ENCODE data around the gene RTBDN.

RTBDN gene

DNA sequence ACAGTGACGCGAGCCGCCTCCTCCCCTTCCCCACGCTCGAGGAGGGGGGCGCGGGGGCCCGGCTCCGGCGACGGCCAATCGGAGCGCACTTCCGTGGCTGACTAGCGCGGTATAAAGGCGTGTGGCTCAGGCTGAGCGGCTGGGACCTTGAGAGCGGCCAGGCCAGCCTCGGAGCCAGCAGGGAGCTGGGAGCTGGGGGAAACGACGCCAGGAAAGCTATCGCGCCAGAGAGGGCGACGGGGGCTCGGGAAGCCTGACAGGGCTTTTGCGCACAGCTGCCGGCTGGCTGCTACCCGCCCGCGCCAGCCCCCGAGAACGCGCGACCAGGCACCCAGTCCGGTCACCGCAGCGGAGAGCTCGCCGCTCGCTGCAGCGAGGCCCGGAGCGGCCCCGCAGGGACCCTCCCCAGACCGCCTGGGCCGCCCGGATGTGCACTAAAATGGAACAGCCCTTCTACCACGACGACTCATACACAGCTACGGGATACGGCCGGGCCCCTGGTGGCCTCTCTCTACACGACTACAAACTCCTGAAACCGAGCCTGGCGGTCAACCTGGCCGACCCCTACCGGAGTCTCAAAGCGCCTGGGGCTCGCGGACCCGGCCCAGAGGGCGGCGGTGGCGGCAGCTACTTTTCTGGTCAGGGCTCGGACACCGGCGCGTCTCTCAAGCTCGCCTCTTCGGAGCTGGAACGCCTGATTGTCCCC lies 42.9 kb downstream of the RTBDN start, which contains the start of gene JUNB:
Gene JUNB (plus strand): TSS at position 142 of the 706 bp plus-strand sequence. CDS start 286 bp downstream, at position 428.
- DNase-seq = peak; percentile 98

DNA sequence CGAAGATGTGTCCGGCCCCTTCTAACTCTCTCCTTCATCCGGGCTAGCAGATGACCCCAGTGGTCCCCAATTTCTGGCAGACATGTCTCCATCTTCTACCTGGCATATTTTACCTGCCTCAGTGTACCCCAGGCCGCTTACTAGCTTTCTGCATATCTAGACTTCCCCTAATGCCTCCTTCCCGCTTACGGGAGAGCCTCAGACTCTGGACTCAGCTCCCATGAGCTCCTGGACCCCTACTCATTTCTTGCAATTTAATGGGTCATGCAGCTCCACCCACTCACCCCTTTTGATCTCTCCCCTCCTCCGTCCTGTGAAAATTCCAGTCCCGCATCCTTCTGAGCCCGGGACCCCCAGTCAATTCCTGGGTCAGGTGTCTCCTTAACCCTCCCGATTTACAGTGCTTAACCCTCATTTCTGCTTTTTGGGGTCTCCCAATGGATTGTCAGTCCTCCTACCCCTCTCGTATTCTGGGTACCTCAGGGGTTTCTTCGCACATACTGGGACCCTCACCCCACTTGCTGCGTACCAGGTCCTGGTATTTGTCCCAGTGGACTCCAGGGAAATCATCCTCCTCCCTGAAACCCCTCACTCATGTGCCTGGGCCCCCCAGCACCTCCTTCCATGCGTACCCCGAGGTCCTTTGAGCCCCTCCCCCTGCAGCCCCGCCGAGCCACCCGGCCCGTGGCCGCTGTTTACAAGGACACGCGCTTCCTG lies 43.6 kb downstream of the RTBDN start:
- DNase-seq = peak; percentile 30

DNA sequence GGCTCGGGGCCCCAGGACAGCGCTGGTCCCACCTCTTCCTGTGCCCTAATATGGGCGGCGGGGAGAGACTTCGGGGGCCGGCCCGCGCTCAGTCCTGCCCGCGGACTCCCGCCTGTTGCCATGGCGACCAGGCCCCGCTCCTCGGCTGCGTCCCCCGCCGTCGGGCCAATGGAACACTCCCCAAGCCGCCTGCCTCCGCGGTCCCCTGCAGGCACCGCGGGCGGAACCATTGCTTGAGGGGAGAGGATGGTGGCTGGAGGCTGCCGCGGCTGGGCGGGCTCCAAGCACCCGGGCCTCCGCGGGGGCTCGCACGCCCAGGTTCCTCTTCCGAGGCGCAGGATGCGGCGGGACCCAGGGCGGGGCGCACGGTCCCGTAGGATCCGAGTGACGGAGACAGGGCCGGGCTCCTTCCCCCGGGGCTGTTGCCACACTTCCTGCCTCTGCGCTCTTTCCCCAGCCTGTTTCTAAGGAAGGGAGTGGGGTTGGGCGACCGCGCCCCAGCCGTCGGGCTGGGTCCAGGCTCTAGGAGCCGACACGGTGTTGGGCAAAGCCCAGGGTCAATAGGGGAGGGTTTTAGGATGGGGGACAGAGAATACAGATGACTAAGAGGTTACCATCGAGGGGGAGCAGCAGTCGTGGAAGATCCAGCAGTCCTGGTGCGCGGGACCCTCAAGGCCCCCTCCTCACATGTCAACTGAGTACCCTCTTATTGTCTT lies 44.3 kb downstream of the RTBDN start:
- DNase-seq = peak; percentile 99

DNA sequence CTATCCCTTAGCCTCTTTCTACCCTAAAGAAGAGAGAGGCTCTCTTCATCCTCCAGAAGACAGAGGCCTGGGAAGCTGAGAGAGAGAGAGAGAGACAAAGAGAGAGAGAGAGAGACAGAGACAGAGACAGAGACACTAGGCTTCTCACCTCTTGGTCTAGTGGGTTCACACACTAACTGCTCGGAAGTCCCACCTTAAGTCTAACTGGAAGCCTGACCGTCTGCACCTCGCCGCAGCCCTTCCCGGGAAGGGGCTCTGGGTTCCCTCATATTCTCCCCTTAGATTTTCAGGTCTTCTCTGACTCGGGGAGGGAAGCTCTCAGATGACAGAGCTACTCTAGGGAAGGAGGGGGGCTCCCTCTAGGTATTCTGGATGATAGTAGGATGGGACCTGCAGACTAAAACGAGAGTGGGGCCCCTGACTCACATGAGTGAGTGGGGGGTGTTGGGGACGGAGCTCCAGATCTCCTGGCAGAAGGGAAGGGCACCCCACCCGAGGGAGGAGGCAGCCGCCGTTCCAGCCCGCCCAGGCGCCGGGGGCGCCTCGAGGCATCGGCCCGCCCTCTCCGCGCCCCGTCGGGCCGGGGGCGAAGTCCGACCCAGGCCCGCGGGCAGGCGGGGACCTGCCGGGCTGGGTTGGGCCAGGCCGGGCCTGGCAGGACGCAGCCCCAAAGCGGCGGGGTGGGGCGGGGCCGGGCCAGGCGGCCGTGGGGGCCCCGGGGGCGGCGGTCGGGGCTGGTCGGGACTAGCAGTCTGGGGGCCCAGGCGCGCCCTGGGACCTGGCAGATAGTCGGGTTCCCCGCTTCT lies 45.1 kb downstream of the RTBDN start:
- peak; percentile 56 for DNase-seq

DNA sequence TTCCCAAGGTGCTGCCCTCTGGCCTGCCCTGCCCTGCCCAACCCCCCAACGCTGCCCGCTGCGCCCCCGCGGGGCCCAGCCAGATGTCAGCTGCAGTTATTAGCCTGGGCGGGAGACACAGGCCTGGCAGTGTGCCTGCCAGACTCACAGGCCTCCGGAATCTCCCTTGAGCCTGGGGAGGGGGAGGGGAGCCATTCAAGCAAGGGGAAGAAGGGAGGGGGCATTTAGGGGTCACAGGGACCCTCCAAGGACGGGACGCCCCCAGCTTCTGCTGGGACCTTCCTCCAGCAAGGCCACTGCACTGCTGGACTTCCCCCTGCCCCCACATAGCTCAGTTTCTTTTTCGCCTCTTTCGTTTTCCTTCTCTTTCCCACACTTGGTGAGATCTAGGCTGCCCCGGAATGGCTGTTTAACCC lies 45.7 kb downstream of the RTBDN start:
- DNase-seq = peak; percentile 95

DNA sequence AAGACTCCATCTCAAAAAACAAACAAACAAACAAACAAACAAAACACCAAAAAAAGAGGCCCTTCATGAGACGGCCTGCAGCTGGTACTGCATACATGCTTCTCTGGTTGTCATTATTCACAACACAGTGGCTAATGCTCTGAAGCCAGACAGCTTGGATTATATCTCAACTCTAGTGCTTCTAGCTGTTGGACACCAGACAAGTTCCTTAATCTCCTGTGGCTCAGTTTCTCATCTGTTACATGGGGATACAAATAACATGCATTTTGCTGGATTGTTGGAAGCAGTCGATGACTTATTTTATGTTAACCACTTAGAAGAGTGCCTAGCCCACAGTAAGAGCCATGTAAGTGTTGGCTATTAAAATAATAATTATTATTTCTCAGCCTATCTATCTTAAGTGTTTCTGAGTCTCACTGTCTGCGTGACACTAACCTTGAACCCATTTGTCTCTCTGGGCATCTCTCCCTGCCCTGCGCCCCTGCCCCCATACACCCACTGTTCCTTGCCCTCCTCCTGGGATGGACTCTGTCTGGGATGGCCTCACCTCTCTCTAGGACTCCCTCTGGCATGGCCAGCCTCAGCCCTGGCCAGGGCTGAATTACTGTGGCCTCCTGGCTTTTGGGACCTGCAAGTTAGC lies 46.2 kb downstream of the RTBDN start:
- DNase-seq = peak; percentile 71

DNA sequence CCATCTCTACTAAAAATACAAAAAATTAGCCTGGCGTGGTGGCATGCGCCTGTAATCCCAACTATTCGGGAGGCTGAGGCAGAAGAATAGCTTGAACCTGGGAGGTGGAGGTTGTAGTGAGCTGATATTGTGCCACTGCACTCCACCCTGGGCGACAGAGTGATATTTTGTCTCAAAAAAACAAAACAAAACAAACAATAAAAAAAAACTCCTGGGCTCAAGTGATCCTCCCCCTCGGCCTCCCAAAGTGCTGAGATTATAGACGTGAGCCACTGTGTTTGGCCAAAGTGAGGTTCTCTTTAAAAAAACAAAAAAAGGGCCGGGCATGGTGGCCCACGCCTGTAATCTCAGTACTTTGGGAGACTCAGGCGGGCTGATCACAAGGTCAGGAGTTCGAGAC lies 46.9 kb downstream of the RTBDN start:
- DNase-seq = no peak

DNA sequence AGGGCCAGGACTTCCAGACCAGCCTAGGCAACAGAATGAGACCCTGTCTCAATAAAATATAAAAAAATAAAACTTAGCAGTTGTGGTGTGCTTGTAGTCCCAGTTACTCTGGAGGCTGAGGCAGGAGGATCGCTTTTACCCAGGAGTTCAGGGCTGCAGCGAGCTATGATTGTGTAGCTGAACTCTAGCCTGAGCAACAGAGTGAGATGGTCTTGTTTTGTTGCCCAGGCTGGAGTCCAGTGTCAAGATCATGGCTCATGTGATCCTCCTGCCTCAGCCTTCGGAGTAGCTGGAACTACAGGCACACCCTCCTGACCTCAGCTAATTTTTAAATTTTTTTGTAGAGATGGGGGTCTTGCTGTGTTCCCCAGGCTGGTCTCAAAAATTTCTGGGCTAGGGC lies 47.4 kb downstream of the RTBDN start:
- peak; percentile 20 for DNase-seq

DNA sequence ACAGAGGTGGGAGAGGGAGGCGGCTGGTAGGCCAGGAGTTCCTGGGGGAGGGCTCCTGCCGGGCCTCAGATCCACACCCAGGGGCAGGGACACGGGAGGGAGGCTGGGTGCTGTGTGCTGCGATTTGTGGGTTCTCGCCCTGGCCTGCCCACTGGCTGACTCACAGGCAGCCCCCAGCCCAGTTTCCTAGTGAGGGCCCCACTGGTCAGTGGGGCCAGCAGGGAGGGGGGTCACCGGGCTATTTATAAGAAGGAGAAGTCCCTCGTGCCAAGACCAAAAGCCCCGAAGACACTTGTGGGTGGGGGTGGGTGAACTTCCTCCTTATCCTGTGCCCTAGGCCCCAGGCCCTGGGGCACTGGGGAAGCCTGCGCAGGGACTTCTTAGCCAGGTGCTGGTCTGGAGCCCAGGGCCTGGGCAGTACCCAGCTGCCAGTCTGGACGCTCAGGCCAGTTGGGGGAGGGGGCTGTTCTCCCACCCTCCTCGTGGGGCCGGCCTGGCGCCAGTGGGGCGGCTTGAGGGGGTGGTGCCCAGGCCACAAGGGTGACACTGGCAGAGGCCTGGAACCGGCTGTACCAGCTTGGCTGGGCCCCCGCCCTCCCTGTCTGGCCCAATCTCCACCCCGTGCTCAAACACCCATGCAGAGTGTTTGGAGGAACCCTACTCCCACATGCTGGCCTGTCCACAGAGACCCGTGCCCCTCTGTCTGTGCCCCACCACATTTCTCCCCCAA lies 48.1 kb downstream of the RTBDN start:
- peak; percentile 80 for DNase-seq

DNA sequence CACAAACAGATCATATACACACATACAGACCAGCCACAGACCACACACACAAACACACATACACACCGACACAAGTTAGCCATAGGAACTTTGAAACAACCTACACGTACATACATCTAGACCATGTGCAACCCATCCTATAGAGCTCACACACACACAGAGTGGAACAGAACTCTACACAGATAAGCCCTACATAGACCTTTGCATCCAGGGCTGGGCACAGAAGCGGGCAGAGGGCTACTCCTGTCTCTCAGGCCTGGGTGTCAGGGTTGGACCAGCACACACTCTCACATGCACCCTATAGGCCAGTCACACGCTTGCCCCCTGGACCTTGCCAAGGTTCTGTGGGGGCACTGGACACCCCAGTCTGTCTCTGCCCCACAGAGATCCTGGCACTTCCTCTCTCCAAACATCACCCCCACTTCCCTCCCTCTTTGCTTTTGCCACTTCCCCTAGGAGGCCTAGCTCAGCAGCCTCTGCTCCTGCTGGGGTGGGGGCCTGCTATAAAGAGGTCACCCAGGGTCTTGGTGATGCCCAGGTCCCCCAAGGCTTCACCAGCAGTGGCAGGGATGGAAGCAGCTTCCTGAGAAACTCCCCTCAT lies 48.8 kb downstream of the RTBDN start:
- peak; percentile 72 for DNase-seq

DNA sequence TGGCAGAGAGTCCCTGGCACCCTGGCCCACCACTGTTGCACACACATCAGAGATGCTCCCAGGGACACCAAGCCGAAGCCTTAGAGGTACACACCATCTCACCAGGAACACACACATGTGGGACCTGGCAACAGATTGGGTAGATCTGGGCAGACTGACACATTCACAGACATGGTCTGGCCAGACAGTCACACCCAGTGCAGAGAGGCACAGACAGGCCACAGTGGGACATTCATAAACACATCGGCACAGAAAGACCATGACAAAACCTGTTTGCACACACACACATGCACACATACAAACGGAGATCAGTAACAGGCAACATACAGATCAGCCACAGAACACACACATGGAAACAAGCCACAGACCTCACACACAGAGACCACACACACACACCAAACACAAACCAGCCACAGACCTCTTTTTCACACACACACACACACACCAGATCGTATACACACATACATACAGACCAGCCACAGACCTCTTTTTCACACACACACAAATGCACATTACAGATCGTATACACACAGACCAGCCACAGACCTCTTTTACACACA lies 49.4 kb downstream of the RTBDN start:
- DNase-seq = no peak

DNA sequence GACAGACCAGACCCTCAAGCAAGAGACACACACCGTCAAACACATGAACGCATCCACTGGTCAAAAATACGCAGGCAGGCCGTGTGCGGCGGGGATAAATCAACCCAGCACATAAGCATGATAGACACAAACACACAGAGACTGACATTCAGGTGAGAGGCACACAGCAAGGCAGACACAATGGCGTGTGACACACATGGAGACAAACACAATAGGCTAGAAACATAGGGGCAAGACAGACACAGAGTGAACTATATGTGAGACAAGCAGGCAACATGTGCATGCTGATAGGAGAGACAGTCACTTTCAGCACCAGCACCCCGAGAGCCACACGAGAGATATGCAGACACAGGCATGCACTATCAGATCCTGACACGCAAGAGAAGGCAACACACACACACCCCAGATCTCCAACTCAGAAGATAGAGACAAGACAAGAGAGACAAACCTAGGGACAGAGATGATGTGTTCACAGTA lies 49.9 kb downstream of the RTBDN start:
- DNase-seq = peak; percentile 97

DNA sequence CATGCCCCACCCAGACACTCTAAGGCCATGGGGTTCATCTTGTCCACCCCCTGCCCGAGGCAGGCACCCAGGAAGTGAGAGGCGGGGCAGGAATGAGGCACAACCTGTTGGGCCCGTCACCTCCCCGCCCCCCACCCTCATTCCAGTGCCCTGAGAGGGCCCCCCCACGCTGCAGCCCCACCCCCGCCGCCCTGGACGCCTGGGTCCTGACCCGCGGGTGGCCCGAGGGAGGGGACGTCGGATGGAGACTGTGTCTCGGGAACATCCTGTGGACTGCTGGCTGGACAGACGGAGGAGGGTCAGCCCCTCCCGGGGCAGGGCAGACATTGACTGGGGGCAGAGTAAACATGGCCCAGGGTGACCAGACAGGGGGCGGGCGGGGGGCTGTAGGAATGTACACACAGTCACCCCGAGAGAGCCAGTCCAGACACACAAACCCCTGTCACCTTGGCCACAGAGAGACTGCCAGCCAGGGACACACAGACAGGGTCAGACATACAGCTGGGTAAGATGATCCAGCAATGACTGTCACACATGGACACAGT lies 50.5 kb downstream of the RTBDN start:
- no peak for DNase-seq

DNA sequence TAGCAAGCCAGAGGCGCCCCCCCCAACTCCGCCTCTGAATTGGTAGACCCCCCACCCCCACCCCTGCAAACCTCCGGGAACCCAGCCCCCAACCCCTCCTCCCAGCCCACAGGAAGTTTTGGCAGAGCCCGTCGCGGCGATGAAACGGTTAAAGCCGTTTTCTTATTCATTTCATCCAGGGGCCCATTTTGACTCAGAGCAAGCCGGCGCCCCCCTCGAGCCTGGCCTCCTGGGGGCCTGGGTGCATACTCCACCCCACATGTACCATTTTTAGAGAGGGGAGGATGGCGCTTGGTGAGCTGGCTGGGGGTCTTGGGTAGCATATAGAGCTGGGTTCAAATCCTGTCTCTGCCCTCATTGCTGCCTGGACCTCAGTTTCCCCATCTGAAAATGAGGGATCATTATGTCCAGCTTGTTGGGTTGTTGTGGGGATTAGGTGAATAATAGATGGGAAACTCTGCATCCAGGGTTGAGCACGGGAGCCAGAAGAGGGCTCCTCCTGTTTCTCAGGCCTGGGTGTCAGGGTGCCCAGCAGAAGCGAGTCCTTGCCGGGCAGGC lies 51.0 kb downstream of the RTBDN start:
- peak; percentile 53 for DNase-seq

DNA sequence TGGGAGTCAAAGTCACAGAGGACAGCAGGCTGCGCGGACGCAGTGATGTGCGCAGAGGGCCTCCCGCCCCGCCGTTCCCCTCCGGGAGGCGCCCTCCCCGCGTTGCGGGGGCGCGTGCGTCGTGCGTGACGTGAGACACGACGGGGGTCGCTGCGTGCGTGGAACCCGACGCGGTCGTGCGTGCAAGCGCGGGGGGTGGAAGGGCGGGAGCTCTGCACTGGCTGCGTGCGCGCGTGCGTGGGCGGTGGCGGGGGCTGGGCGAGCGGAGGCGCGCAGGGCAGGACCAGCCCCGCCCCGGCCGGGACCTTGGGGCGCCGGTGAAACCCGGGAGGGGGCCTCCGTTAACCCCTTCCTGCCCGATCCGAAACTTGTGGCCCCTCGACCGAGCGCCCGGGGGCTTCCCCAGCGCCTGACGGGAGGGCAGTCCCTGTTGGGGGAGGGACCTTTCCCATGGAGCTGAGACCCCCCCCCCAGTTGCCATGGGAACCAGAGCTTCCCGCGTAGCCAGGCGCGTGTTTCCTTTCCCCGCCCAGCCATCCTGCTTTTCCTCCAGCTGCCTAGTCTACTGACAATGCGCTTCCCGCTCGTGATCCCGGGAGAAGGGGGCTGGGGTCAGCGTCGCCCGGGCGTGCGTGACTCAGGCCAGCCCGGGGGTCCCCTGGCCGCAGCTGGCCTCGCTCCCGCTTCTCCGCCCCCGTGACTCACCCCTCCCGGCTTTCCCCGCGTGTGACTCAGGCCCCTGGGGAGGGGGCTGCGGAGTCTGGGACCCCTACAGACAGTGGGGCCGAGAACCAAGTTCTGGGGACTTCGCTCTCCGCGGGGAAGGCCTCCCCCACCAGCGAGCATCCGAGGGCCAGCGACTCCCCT lies 51.7 kb downstream of the RTBDN start:
- peak; percentile 82 for DNase-seq

DNA sequence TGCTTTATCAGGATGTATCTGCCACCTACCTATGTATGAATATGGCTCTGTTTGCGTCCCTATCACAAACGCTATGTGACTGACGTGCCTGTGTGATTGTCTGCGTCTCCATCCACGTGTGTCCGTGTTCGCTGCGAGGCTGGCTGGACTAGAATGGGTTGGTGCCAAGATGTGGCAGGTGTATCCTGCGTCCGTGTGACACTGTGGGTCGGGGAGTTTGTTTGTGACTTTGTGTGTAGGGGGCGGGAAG lies 52.3 kb downstream of the RTBDN start:
- DNase-seq = no peak

DNA sequence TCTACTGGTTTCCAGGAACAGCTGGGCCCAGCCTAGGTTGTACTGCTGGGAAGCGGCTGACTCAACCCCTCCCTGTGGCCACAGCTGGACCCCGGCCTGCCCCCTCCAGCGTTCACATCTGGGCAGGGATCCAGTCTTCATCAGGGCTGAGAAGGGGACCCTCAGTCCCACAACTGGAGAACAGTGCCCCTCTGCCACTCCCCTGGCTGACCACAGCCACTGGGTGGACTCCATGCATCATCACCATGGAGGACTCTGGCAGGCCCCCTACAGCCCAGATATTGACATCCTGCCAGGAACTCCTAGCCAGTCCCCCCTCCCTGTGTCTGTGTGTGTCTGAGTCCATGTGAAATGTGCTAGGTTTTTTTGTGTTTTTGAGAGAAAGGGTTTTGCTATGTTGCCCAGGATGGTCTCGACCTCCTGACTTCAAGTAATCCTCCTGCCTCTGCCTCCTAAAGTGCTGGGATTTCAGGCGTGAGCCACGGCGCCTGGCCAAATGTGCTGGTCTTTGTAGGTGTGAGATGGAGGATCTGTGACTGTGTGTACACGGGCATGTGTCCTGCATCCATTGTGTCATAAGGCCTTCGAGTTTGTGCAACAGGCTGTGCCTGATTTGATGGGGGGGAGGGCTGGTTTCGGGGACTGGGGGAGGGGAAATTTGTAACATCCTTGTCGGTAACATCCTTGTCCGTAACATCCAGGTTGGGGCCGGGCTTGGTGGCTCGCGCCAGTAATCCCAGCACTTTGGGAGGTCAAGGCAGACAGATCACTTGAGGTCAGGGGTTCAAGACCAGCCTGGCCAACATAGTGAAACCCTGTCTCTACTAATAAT lies 55.0 kb downstream of the RTBDN start:
- DNase-seq = peak; percentile 75

DNA sequence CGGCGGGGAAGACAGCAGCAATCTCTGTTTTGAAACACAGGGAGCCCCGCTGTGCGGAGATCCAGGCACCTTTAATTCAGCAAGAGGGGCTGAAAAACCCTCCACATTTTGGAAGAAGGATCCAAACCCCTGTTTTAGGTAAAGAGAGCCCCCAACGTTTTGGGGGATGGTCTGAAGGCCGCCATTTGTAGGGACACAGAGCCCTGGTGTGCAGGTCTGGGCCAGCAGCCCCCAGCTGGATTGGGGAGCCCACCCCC lies 55.5 kb downstream of the RTBDN start:
- no peak for DNase-seq

Measured in hematopoietic multipotent progenitor cell treated with erythropoietin and hydrocortisone succinate and interleukin-3 and kit ligand, for 6 days (in vitro differentiated cells).